WTC11 (cell line): ENCODE results near the gene SAFB2. TPM values are rescaled to one million over a fixed set of nuclear protein-coding genes. Genes with fewer than 3 reads are reported as not detected.

Experiments used
- ATF1 ChIP-seq: sonication (generic); formaldehyde crosslinking; IDR thresholded peaks from 2 replicates; pipeline ENCODE4 v1.8.1; 2023; ENCODE audit warnings: mild to moderate bottlenecking, moderate library complexity, missing genetic modification reagents
- CREB1 ChIP-seq: sonication (generic); formaldehyde crosslinking; IDR thresholded peaks from 2 replicates; pipeline ENCODE4 v1.8.0; 2023; ENCODE audit warnings: mild to moderate bottlenecking, missing genetic modification reagents
- CREM ChIP-seq: sonication (generic); formaldehyde crosslinking; IDR thresholded peaks from 2 replicates; pipeline ENCODE4 v1.8.1; 2022; ENCODE audit warnings: mild to moderate bottlenecking, missing genetic modification reagents, moderate library complexity
- EMX1 ChIP-seq: fragments of 250-450 bp; sonication (Bioruptor Pico); IDR thresholded peaks from 2 replicates; pipeline ENCODE4 v1.8.0; 2021; ENCODE audit warnings: mild to moderate bottlenecking
- HMGA2 ChIP-seq: fragments of 250-450 bp; sonication (Bioruptor Pico); IDR thresholded peaks from 2 replicates; pipeline ENCODE4 v1.4.0; 2021; ENCODE audit warnings: mild to moderate bottlenecking, moderate library complexity
- IRF2 ChIP-seq: sonication (generic); formaldehyde crosslinking; IDR thresholded peaks from 2 replicates; pipeline ENCODE4 v1.8.0; 2022; ENCODE audit warnings: low read depth, missing genetic modification reagents, borderline replicate concordance
- JAZF1 ChIP-seq: fragments of 250-450 bp; sonication (Bioruptor Pico); IDR thresholded peaks from 2 replicates; pipeline ENCODE4 v1.9.0; 2021; ENCODE audit warnings: moderate library complexity, mild to moderate bottlenecking, inconsistent platforms
- JUN ChIP-seq: sonication (generic); formaldehyde crosslinking; IDR thresholded peaks from 2 replicates; pipeline ENCODE4 v1.8.0; 2023; ENCODE audit warnings: mild to moderate bottlenecking, missing genetic modification reagents
- KAT7 ChIP-seq: sonication (generic); formaldehyde crosslinking; IDR thresholded peaks from 2 replicates; pipeline ENCODE4 v1.8.1; 2023; ENCODE audit warnings: missing genetic modification reagents, mild to moderate bottlenecking, borderline replicate concordance
- MYBL2 ChIP-seq: sonication (generic); formaldehyde crosslinking; IDR thresholded peaks from 2 replicates; pipeline ENCODE4 v1.8.1; 2023; ENCODE audit warnings: mild to moderate bottlenecking, moderate library complexity, missing genetic modification reagents
- NFYB ChIP-seq: sonication (generic); formaldehyde crosslinking; conservative IDR thresholded peaks from 2 replicates; pipeline ENCODE4 v1.8.0; 2022; ENCODE audit warnings: low read depth, missing genetic modification reagents
- NR1H2 ChIP-seq: sonication (generic); formaldehyde crosslinking; IDR thresholded peaks from 2 replicates; pipeline ENCODE4 v1.9.0; 2021; ENCODE audit warnings: mild to moderate bottlenecking, moderate library complexity, missing genetic modification reagents
- RORB ChIP-seq: fragments of 250-450 bp; sonication (Bioruptor Pico); IDR thresholded peaks from 2 replicates; pipeline ENCODE4 v1.9.0; 2021; ENCODE audit warnings: mild to moderate bottlenecking
- SOX15 ChIP-seq: fragments of 250-450 bp; sonication (Bioruptor Pico); IDR thresholded peaks from 2 replicates; pipeline ENCODE4 v1.9.0; 2021; ENCODE audit warnings: mild to moderate bottlenecking
- SP1 ChIP-seq: sonication (generic); formaldehyde crosslinking; conservative IDR thresholded peaks from 2 replicates; pipeline ENCODE4 v1.8.1; 2022; ENCODE audit warnings: missing genetic modification reagents
- TEAD1 ChIP-seq: sonication (generic); formaldehyde crosslinking; IDR thresholded peaks from 2 replicates; pipeline ENCODE4 v1.8.0; 2022; ENCODE audit warnings: mild to moderate bottlenecking, missing genetic modification reagents
- TEAD4 ChIP-seq: sonication (generic); formaldehyde crosslinking; IDR thresholded peaks from 2 replicates; pipeline ENCODE4 v1.8.0; 2022; ENCODE audit warnings: mild to moderate bottlenecking, missing genetic modification reagents
- ZNF396 ChIP-seq: fragments of 250-450 bp; sonication (Bioruptor Pico); IDR thresholded peaks from 2 replicates; pipeline ENCODE4 v1.8.0; 2021; ENCODE audit warnings: mild to moderate bottlenecking, moderate library complexity, borderline replicate concordance
- ZNF423 ChIP-seq: fragments of 250-450 bp; sonication (Bioruptor Pico); IDR thresholded peaks from 2 replicates; pipeline ENCODE4 v2.1.2; 2022; ENCODE audit warnings: mild to moderate bottlenecking, moderate library complexity
- total RNA-seq: library from RNA; stranded (reverse); gene quantifications from 3 replicates; pipeline ENCODE4 v1.2.3, GENCODE V29; 2021
- TF ChIP-seq, protein P1 (sequence below): fragments of 250-450 bp; sonication (Bioruptor Pico); IDR thresholded peaks from 2 replicates; pipeline ENCODE4 v1.9.0; 2021; ENCODE audit warnings: mild to moderate bottlenecking
- TF ChIP-seq, protein P2 (sequence below): sonication (generic); formaldehyde crosslinking; IDR thresholded peaks from 2 replicates; pipeline ENCODE4 v1.8.0; 2023; ENCODE audit warnings: missing genetic modification reagents, mild to moderate bottlenecking, borderline replicate concordance
- TF ChIP-seq, protein P3 (sequence below): sonication (generic); formaldehyde crosslinking; IDR thresholded peaks from 2 replicates; pipeline ENCODE4 v1.8.0; 2022; ENCODE audit warnings: mild to moderate bottlenecking, missing genetic modification reagents
- TF ChIP-seq, protein P4 (sequence below): sonication (generic); formaldehyde crosslinking; IDR thresholded peaks from 2 replicates; pipeline ENCODE4 v1.8.1; 2022; ENCODE audit warnings: mild to moderate bottlenecking, moderate library complexity, missing genetic modification reagents
- TF ChIP-seq, protein P5 (sequence below): sonication (generic); formaldehyde crosslinking; IDR thresholded peaks from 2 replicates; pipeline ENCODE4 v1.8.0; 2022; ENCODE audit warnings: mild to moderate bottlenecking, missing genetic modification reagents
- TF ChIP-seq, protein P6 (sequence below): sonication (generic); formaldehyde crosslinking; IDR thresholded peaks from 2 replicates; pipeline ENCODE4 v1.8.0; 2022; ENCODE audit warnings: mild to moderate bottlenecking, missing genetic modification reagents
- TF ChIP-seq, protein P7 (sequence below): sonication (generic); formaldehyde crosslinking; IDR thresholded peaks from 2 replicates; pipeline ENCODE4 v1.8.0; 2022; ENCODE audit warnings: missing genetic modification reagents
- TF ChIP-seq, protein P8 (sequence below): sonication (generic); formaldehyde crosslinking; IDR thresholded peaks from 2 replicates; pipeline ENCODE4 v1.8.1; 2022; ENCODE audit warnings: low read depth, missing genetic modification reagents, borderline replicate concordance

The SAFB2 gene
- total RNA-seq, 1 experiment from 2014 or later, result 100 TPM

DNA sequence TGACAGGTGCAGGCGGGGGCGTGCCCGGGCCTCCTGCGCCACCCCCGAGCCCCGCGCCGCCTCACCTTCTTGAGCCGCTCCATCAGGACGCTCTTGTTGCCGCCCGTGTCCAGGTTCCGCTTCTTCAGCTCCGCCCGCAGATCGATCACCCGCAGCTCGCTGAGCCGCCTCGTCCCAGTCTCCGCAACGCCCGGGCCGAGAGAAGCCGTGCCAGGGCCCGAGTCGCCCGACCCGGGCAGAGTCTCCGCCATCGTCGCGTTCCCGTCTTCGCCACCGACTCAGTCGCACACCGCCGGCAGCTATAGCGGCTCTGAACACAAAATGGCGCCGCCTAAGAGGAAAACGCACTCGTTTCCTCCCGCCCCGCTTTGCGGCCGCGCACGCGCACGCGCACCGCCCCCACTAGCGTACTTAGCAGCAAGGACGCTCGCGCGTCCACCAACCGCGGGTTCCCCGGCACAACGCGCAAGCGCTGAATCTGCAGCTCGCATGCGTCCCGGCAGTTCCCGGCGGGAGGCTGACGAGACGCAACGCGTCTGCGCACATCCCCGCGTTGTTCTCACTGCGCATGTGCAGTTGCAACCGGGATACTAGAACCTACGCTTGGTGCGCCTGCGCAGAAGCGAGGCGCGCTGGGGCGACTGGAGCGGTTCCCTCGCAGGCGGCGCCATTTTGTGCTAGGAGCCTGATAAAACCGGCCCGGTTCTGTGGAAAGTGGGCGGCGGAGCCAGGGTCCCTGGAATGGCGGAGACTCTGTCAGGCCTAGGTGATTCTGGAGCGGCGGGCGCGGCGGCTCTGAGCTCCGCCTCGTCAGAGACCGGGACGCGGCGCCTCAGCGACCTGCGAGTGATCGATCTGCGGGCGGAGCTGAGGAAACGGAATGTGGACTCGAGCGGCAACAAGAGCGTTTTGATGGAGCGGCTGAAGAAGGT is at the start of gene SAFB2, which contains the start of gene SAFB (continued):
- TF ChIP-seq KAT7 (CRISPR knock-in tag) (no peak), RORB (no peak), SP1 (CRISPR knock-in tag) (peak; percentile 71), ZNF396 (no peak), IRF2 (no peak), ZNF423 (CRISPR knock-in tag) (no peak), NR1H2 (CRISPR knock-in tag) (no peak), EMX1 (CRISPR knock-in tag) (no peak), ATF1 (CRISPR knock-in tag) (no peak), NFYB (CRISPR knock-in tag) (no peak), CREM (CRISPR knock-in tag) (peak; percentile 46; the same call in 1 of the 2 replicates), HMGA2 (CRISPR knock-in tag) (no peak), CREB1 (no peak), MYBL2 (CRISPR knock-in tag) (peak; percentile 77), SOX15 (CRISPR knock-in tag) (no peak), JUN (CRISPR knock-in tag) (peak; percentile 61), TEAD1 (no peak; the same call in 1 of the 2 replicates), TEAD4 (CRISPR knock-in tag) (no peak), JAZF1 (CRISPR knock-in tag) (no peak)
- TF ChIP-seq, protein P1, sequence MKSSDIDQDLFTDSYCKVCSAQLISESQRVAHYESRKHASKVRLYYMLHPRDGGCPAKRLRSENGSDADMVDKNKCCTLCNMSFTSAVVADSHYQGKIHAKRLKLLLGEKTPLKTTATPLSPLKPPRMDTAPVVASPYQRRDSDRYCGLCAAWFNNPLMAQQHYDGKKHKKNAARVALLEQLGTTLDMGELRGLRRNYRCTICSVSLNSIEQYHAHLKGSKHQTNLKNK (CRISPR knock-in tag), result no peak
- TF ChIP-seq, protein P2, sequence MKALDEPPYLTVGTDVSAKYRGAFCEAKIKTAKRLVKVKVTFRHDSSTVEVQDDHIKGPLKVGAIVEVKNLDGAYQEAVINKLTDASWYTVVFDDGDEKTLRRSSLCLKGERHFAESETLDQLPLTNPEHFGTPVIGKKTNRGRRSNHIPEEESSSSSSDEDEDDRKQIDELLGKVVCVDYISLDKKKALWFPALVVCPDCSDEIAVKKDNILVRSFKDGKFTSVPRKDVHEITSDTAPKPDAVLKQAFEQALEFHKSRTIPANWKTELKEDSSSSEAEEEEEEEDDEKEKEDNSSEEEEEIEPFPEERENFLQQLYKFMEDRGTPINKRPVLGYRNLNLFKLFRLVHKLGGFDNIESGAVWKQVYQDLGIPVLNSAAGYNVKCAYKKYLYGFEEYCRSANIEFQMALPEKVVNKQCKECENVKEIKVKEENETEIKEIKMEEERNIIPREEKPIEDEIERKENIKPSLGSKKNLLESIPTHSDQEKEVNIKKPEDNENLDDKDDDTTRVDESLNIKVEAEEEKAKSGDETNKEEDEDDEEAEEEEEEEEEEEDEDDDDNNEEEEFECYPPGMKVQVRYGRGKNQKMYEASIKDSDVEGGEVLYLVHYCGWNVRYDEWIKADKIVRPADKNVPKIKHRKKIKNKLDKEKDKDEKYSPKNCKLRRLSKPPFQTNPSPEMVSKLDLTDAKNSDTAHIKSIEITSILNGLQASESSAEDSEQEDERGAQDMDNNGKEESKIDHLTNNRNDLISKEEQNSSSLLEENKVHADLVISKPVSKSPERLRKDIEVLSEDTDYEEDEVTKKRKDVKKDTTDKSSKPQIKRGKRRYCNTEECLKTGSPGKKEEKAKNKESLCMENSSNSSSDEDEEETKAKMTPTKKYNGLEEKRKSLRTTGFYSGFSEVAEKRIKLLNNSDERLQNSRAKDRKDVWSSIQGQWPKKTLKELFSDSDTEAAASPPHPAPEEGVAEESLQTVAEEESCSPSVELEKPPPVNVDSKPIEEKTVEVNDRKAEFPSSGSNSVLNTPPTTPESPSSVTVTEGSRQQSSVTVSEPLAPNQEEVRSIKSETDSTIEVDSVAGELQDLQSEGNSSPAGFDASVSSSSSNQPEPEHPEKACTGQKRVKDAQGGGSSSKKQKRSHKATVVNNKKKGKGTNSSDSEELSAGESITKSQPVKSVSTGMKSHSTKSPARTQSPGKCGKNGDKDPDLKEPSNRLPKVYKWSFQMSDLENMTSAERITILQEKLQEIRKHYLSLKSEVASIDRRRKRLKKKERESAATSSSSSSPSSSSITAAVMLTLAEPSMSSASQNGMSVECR (CRISPR knock-in tag), result peak; percentile 91; the same call in 1 of the 2 replicates
- TF ChIP-seq, protein P3, sequence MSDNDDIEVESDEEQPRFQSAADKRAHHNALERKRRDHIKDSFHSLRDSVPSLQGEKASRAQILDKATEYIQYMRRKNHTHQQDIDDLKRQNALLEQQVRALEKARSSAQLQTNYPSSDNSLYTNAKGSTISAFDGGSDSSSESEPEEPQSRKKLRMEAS (CRISPR knock-in tag), result peak; percentile 85
- TF ChIP-seq, protein P4, sequence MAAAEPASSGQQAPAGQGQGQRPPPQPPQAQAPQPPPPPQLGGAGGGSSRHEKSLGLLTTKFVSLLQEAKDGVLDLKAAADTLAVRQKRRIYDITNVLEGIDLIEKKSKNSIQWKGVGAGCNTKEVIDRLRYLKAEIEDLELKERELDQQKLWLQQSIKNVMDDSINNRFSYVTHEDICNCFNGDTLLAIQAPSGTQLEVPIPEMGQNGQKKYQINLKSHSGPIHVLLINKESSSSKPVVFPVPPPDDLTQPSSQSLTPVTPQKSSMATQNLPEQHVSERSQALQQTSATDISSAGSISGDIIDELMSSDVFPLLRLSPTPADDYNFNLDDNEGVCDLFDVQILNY (CRISPR knock-in tag), result peak; percentile 48; the same call in 1 of the 2 replicates
- TF ChIP-seq, protein P5, sequence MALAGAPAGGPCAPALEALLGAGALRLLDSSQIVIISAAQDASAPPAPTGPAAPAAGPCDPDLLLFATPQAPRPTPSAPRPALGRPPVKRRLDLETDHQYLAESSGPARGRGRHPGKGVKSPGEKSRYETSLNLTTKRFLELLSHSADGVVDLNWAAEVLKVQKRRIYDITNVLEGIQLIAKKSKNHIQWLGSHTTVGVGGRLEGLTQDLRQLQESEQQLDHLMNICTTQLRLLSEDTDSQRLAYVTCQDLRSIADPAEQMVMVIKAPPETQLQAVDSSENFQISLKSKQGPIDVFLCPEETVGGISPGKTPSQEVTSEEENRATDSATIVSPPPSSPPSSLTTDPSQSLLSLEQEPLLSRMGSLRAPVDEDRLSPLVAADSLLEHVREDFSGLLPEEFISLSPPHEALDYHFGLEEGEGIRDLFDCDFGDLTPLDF, result no peak
- TF ChIP-seq, protein P6, sequence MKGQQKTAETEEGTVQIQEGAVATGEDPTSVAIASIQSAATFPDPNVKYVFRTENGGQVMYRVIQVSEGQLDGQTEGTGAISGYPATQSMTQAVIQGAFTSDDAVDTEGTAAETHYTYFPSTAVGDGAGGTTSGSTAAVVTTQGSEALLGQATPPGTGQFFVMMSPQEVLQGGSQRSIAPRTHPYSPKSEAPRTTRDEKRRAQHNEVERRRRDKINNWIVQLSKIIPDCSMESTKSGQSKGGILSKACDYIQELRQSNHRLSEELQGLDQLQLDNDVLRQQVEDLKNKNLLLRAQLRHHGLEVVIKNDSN (CRISPR knock-in tag), result no peak
- TF ChIP-seq, protein P7, sequence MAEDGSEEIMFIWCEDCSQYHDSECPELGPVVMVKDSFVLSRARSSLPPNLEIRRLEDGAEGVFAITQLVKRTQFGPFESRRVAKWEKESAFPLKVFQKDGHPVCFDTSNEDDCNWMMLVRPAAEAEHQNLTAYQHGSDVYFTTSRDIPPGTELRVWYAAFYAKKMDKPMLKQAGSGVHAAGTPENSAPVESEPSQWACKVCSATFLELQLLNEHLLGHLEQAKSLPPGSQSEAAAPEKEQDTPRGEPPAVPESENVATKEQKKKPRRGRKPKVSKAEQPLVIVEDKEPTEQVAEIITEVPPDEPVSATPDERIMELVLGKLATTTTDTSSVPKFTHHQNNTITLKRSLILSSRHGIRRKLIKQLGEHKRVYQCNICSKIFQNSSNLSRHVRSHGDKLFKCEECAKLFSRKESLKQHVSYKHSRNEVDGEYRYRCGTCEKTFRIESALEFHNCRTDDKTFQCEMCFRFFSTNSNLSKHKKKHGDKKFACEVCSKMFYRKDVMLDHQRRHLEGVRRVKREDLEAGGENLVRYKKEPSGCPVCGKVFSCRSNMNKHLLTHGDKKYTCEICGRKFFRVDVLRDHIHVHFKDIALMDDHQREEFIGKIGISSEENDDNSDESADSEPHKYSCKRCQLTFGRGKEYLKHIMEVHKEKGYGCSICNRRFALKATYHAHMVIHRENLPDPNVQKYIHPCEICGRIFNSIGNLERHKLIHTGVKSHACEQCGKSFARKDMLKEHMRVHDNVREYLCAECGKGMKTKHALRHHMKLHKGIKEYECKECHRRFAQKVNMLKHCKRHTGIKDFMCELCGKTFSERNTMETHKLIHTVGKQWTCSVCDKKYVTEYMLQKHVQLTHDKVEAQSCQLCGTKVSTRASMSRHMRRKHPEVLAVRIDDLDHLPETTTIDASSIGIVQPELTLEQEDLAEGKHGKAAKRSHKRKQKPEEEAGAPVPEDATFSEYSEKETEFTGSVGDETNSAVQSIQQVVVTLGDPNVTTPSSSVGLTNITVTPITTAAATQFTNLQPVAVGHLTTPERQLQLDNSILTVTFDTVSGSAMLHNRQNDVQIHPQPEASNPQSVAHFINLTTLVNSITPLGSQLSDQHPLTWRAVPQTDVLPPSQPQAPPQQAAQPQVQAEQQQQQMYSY (CRISPR knock-in tag), result no peak; the same call in 1 of the 2 replicates
- TF ChIP-seq, protein P8, sequence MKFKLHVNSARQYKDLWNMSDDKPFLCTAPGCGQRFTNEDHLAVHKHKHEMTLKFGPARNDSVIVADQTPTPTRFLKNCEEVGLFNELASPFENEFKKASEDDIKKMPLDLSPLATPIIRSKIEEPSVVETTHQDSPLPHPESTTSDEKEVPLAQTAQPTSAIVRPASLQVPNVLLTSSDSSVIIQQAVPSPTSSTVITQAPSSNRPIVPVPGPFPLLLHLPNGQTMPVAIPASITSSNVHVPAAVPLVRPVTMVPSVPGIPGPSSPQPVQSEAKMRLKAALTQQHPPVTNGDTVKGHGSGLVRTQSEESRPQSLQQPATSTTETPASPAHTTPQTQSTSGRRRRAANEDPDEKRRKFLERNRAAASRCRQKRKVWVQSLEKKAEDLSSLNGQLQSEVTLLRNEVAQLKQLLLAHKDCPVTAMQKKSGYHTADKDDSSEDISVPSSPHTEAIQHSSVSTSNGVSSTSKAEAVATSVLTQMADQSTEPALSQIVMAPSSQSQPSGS (CRISPR knock-in tag), result no peak
